Coronary artery (tissue), 2 donors: ENCODE data around the gene OR51F1.
"Not testable (repeated sequence)": the region's sequence is repeated elsewhere in the genome, so short reads cannot be mapped to it uniquely, and the experiment has no call there.

Source experiments
- DNase-seq: peaks from one replicate; pipeline ENCODE4 v3.0.0-alpha.2; 2017; ENCODE audit warnings: low spot score
- H3K27ac ChIP-seq, 2 donors: fragments of 200-600 bp; sonication (generic); one replicate each; pipeline ENCODE4 v1.5.1; 2016 to 2019
- H3K4me3 ChIP-seq: fragments of 200-600 bp; sonication (generic); 2 replicates; pipeline ENCODE4 v1.5.1; 2016; ENCODE audit warnings: mild to moderate bottlenecking, moderate library complexity
- TF ChIP-seq, protein P1 (sequence below): fragments of 200-600 bp; sonication (generic); IDR thresholded peaks from one replicate; pipeline ENCODE4 v1.5.1; 2019; ENCODE audit warnings: antibody characterized with exemption

Gene OR51F1

DNA sequence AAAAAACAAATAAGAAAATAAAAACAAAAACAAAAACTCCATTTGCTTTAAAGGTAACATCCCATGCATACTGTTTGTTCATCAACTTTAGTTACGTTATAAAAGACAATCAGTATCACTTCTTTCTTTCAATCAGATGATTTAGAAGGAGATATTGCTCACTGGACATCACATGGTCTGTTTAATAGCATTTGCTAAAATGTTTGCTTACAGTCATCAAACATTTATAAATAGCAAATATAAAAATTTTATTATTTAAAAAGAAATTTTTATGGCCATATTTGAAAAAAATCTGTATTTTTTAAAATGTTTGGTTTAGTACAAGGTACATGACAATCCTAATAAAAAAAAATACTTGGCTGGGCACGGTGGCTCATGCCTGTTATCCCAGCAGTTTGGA, 42.6 kb downstream of the OR51F1 start:
- H3K4me3 ChIP-seq, result no peak overlapping the region
- DNase-seq, result no peak
- H3K27ac ChIP-seq, result no peak overlapping the region
- TF ChIP-seq, protein P1, sequence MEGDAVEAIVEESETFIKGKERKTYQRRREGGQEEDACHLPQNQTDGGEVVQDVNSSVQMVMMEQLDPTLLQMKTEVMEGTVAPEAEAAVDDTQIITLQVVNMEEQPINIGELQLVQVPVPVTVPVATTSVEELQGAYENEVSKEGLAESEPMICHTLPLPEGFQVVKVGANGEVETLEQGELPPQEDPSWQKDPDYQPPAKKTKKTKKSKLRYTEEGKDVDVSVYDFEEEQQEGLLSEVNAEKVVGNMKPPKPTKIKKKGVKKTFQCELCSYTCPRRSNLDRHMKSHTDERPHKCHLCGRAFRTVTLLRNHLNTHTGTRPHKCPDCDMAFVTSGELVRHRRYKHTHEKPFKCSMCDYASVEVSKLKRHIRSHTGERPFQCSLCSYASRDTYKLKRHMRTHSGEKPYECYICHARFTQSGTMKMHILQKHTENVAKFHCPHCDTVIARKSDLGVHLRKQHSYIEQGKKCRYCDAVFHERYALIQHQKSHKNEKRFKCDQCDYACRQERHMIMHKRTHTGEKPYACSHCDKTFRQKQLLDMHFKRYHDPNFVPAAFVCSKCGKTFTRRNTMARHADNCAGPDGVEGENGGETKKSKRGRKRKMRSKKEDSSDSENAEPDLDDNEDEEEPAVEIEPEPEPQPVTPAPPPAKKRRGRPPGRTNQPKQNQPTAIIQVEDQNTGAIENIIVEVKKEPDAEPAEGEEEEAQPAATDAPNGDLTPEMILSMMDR, result no peak

DNA sequence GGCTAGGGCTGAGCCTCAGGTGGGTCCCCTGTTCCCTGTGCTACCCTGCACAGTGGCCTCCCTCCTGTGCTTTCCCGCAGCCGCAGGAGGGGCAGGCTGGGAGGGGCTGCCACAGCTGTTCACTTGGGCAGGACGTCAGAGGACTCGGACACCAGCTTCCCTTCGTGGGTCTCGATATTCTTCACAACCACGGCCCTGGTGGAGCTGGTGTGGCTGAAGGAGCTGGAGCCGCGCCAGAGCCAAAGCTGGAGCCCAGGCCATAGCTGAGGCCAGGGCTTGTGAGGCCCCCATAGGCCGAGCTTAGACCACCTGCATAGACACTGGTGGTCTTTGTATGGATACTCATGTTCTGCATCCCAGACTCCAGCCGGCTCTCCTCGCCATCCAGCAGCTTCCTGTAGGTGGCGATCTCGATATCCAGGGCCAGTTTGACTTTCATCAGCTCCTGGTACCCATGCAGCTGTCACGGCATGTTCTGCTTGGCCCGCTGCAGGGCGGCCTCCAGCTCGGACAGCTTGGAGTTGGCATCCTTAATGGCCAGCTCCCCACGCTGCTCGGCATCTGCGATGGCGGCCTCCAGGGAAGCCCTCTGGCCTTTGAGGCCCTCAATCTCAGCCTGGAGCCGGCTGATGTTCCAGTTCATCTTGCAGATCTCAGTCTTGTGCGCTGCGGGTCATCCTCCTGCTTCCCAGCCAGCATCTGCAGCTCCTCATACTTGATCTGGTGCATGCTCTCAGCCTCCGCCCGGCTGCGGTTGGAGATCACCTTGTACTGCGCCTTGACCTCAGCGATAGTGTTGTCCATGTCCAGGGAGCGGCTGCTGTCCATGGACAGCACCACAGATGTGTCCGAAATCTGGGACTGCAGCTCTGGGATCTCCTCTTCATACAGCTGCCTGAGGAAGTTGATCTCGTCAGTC, 46.9 kb downstream of the OR51F1 start:
- not testable (repeated sequence) for H3K4me3 ChIP-seq, H3K27ac ChIP-seq, DNase-seq
